Mesendoderm (in vitro differentiated cells): ENCODE measurements around the gene ANKDD1B.

Experiments used
- DNase-seq: peaks from one replicate; pipeline ENCODE4 v3.0.0; 2013
- H2AK5ac ChIP-seq: 2 replicates; pipeline ENCODE4 v1.6.1; 2013; ENCODE audit warnings: low read length, inconsistent platforms
- H2BK120ac ChIP-seq: 2 replicates; pipeline ENCODE4 v1.6.1; 2013; ENCODE audit warnings: low read depth, mild to moderate bottlenecking, low read length, moderate library complexity, mixed read lengths
- H2BK15ac ChIP-seq: replicated peaks from 2 replicates; pipeline ENCODE4 v1.6.1; 2013; ENCODE audit warnings: low read depth, mild to moderate bottlenecking, moderate library complexity
- H2BK5ac ChIP-seq: 2 replicates; pipeline ENCODE4 v1.6.1; 2013; ENCODE audit warnings: low read length, inconsistent platforms
- H3K18ac ChIP-seq: 2 replicates; pipeline ENCODE4 v1.6.1; 2013; ENCODE audit warnings: mild to moderate bottlenecking, low read length, mixed read lengths
- H3K23ac ChIP-seq: one replicate; pipeline ENCODE4 v1.6.1; 2013; ENCODE audit warnings: low read length
- H3K27ac ChIP-seq: 2 replicates; pipeline ENCODE4 v1.5.1; 2013; ENCODE audit warnings: low read depth, mild to moderate bottlenecking, inconsistent platforms, low read length, moderate library complexity
- H3K27me3 ChIP-seq: 2 replicates; pipeline ENCODE4 v1.6.1; 2013; ENCODE audit warnings: low read length, control low read depth, mild to moderate bottlenecking, inconsistent platforms; ENCODE audit not compliant: insufficient read depth, poor library complexity
- H3K36me3 ChIP-seq: 2 replicates; pipeline ENCODE4 v1.6.1; 2013; ENCODE audit warnings: low read length, inconsistent platforms; ENCODE audit not compliant: control insufficient read depth, insufficient read depth
- H3K4ac ChIP-seq: one replicate; pipeline ENCODE4 v1.6.1; 2013; ENCODE audit warnings: low read depth, mild to moderate bottlenecking, low read length, moderate library complexity
- H3K4me1 ChIP-seq: 2 replicates; pipeline ENCODE4 v1.6.1; 2013; ENCODE audit warnings: low read depth, low read length, inconsistent platforms; ENCODE audit not compliant: control insufficient read depth
- H3K4me2 ChIP-seq: 2 replicates; pipeline ENCODE4 v1.6.1; 2013; ENCODE audit warnings: low read length
- H3K4me3 ChIP-seq: 2 replicates; pipeline ENCODE4 v1.5.1; 2013; ENCODE audit warnings: mild to moderate bottlenecking, low read length
- H3K56ac ChIP-seq: one replicate; pipeline ENCODE4 v1.6.1; 2013; ENCODE audit warnings: low read length
- H3K79me1 ChIP-seq: 2 replicates; pipeline ENCODE4 v1.6.1; 2013; ENCODE audit warnings: low read length, inconsistent platforms
- H3K79me2 ChIP-seq: 2 replicates; pipeline ENCODE4 v1.6.1; 2013; ENCODE audit warnings: mild to moderate bottlenecking, low read length; ENCODE audit not compliant: control insufficient read depth, insufficient read depth
- H3K9ac ChIP-seq: 2 replicates; pipeline ENCODE4 v1.6.1; 2013; ENCODE audit warnings: low read length, inconsistent platforms
- H4K5ac ChIP-seq: one replicate; pipeline ENCODE4 v1.6.1; 2013; ENCODE audit warnings: low read length
- H4K8ac ChIP-seq: one replicate; pipeline ENCODE4 v1.6.1; 2013; ENCODE audit warnings: low read depth, mild to moderate bottlenecking, control low read depth, low read length, moderate library complexity
- WGBS: extraction: QIAGEN DNeasy Blood & Tissue Kit; methylation state at CpG from one replicate; pipeline ENCODE4 v1.1.7; 2013; ENCODE audit warnings: low lambda C conversion rate, missing lambda C conversion rate; ENCODE audit not compliant: insufficient coverage; ENCODE audit errors: extremely low coverage; 5-methylcytosine and 5-hydroxymethylcytosine counted together

Gene ANKDD1B

DNA sequence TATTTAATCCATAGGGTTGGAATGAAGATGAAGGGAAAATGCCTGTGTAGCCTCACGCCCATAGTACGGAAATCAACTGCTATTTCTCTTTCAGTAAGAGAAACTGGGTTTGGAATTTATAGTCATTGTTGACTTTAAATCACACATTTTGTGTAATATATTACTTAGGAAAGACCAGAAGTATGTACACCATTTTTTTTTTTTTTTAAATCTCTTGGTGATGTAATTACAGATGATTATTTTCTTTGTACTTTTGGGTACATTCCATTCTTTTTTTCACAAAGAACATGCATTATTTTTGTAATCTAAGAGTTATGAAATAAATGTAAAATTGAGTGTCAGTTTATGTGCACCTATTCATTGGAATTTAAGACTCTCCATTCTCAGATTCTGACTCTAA is 60.3 kb downstream of the ANKDD1B start:
- WGBS, result no CpG with 5 or more reads among the region's 2 CpGs
- DNase-seq, result no peak

DNA sequence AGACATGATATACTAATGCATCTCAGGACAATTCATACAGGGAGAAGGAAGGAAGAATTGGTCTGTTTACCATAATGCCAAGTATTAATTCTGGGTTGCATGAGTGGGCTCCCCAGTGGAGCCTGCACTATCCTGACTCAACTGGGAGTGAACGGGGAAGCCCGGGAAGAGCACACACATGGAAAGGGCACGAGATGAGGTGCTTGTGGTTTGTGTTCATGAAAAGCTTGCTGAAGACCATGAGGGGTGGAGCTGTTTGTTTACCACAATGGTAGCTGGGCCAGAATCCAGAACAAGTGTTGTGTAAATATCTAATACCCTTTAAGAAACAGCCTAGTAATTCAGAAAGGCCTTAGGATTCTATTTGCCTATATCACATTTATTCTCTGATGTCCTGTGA is 61.4 kb downstream of the ANKDD1B start:
- WGBS, result no CpG with 5 or more reads among the region's 3 CpGs

More for the DNA sequence above, 60.3 kb downstream of the ANKDD1B start:
- Histone ChIP-seq H3K56ac (no peak overlapping the region), H2AK5ac (no peak overlapping the region), H3K27me3 (no peaks in the 10 kb centered on the region), H3K4me1 (peaks cover 12% of the 10 kb centered on the region), H3K18ac (no peak overlapping the region), H3K9ac (no peak overlapping the region), H3K4me3 (no peak overlapping the region), H4K8ac (no peak overlapping the region), H3K79me1 (no peaks in the 10 kb centered on the region), H3K23ac (no peak overlapping the region), H3K79me2 (no peaks in the 10 kb centered on the region), H2BK120ac (no peak overlapping the region), H3K27ac (no peak overlapping the region), H3K4ac (no peak overlapping the region), H2BK15ac (no peak overlapping the region), H2BK5ac (no peak overlapping the region), H4K5ac (no peak overlapping the region), H3K4me2 (no peak overlapping the region), H3K36me3 (no peaks in the 10 kb centered on the region)

DNA sequence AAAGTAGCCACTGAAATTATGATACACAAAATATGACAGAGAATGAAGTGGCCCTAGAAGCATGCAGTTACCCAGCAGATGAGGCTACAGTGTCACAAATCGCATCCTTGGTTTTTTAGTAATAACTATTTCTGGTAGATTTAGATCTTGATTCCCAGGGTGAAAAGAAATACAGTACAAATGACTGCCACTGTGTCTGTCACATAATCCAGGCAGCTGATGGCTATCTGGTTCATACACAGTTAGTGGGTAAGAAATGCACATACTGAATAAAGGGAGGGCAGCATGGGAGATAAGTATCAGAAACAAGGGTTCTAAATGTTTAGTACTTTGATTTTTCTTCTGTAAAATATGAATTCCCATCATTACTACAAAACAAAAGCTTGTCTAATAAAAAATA is 64.5 kb downstream of the ANKDD1B start:
- no peak overlapping the region for H3K23ac ChIP-seq
- H3K56ac ChIP-seq, result no peak overlapping the region
- no peak overlapping the region for H3K18ac ChIP-seq
- H3K79me2 ChIP-seq, result no peaks in the 10 kb centered on the region
- H3K4me1 ChIP-seq, result no peaks in the 10 kb centered on the region
- no peak overlapping the region for H2BK15ac ChIP-seq
- no peak overlapping the region for H2BK120ac ChIP-seq
- H4K8ac ChIP-seq, result no peak overlapping the region
- no peaks in the 10 kb centered on the region for H3K36me3 ChIP-seq
- H2BK5ac ChIP-seq, result no peak overlapping the region
- H3K27ac ChIP-seq, result no peak overlapping the region
- no peak overlapping the region for H3K4me3 ChIP-seq
- WGBS, result no CpG with 5 or more reads among the region's 1 CpG
- H3K79me1 ChIP-seq, result no peaks in the 10 kb centered on the region
- no peak overlapping the region for H3K4ac ChIP-seq
- H3K4me2 ChIP-seq, result no peak overlapping the region
- no peak overlapping the region for H3K9ac ChIP-seq
- no peak overlapping the region for H2AK5ac ChIP-seq
- no peak overlapping the region for H4K5ac ChIP-seq
- no peak for DNase-seq
- no peaks in the 10 kb centered on the region for H3K27me3 ChIP-seq

More for the DNA sequence above, 61.4 kb downstream of the ANKDD1B start:
- no peaks in the 10 kb centered on the region for H3K79me2 ChIP-seq
- no peak for DNase-seq
- H3K36me3 ChIP-seq, result no peaks in the 10 kb centered on the region
- H3K4ac ChIP-seq, result no peak overlapping the region
- H3K79me1 ChIP-seq, result no peaks in the 10 kb centered on the region
- no peaks in the 10 kb centered on the region for H3K27me3 ChIP-seq
- no peak overlapping the region for H3K18ac ChIP-seq
- H3K9ac ChIP-seq, result no peak overlapping the region
- no peak overlapping the region for H4K8ac ChIP-seq
- no peak overlapping the region for H2AK5ac ChIP-seq
- H2BK120ac ChIP-seq, result no peak overlapping the region
- H4K5ac ChIP-seq, result no peak overlapping the region
- no peak overlapping the region for H2BK15ac ChIP-seq
- H3K56ac ChIP-seq, result no peak overlapping the region
- no peak overlapping the region for H3K27ac ChIP-seq
- no peak overlapping the region for H3K23ac ChIP-seq
- H3K4me1 ChIP-seq, result peaks cover 8% of the 10 kb centered on the region
- H3K4me3 ChIP-seq, result no peak overlapping the region
- no peak overlapping the region for H2BK5ac ChIP-seq
- no peak overlapping the region for H3K4me2 ChIP-seq

DNA sequence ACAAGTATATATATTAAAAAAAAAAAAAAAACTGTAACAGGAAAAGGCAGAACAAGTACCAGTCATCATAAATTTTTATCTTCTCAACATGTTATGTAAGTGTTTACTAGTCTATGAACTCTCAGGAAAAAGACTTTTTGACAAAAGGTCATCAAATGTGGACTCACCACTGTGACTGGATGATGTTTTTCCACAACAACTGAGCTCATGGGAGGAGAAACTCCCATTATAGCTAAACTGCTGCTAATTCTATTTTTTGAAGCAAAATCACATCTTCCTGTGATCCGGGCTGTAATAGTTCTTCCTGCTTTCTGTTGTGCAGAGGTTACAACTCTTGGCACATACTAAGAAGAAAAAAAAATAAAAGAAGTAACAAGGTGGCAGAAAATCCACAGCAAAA is 66.4 kb downstream of the ANKDD1B start:
- no peak for DNase-seq
- Histone ChIP-seq H3K27me3 (no peaks in the 10 kb centered on the region), H3K79me1 (no peaks in the 10 kb centered on the region), H3K4ac (no peak overlapping the region), H4K8ac (no peak overlapping the region), H2BK15ac (no peak overlapping the region), H3K4me2 (no peak overlapping the region), H3K56ac (no peak overlapping the region), H2BK5ac (no peak overlapping the region), H2AK5ac (no peak overlapping the region), H3K27ac (no peak overlapping the region), H3K4me1 (no peaks in the 10 kb centered on the region), H3K9ac (no peak overlapping the region), H3K23ac (no peak overlapping the region), H3K4me3 (no peak overlapping the region), H3K18ac (no peak overlapping the region), H2BK120ac (no peak overlapping the region), H4K5ac (no peak overlapping the region), H3K79me2 (no peaks in the 10 kb centered on the region), H3K36me3 (no peaks in the 10 kb centered on the region)
- no CpG with 5 or more reads among the region's 1 CpG for WGBS

DNA sequence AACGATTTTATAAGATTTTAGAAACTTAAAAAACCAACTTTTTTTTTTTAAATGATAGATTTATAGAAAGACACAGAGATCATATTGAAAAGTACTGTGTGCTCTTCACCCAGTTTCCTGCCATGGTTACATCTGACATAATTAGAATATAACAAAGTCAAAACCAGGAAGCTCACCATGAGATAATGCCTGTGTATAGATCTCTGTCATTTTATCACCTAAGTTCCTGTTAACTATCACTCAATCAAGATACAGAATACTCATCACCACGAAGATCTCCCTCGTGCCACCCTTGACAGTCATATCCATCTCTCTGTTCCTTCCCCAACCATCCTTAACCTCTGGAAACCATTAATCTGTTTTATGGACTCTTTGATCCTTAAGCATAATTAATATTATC is 66.9 kb downstream of the ANKDD1B start:
- Histone ChIP-seq H3K36me3 (no peaks in the 10 kb centered on the region), H3K23ac (no peak overlapping the region), H4K5ac (no peak overlapping the region), H2BK120ac (no peak overlapping the region), H3K18ac (no peak overlapping the region), H3K56ac (no peak overlapping the region), H2BK15ac (no peak overlapping the region), H2AK5ac (no peak overlapping the region), H2BK5ac (no peak overlapping the region), H3K9ac (no peak overlapping the region), H3K27me3 (no peaks in the 10 kb centered on the region), H3K79me1 (no peaks in the 10 kb centered on the region), H3K4me3 (no peak overlapping the region), H3K79me2 (no peaks in the 10 kb centered on the region), H4K8ac (no peak overlapping the region), H3K4me2 (no peak overlapping the region), H3K4me1 (no peaks in the 10 kb centered on the region), H3K4ac (no peak overlapping the region), H3K27ac (no peak overlapping the region)
- no peak for DNase-seq
- WGBS, result no CpG with 5 or more reads among the region's 3 CpGs

DNA sequence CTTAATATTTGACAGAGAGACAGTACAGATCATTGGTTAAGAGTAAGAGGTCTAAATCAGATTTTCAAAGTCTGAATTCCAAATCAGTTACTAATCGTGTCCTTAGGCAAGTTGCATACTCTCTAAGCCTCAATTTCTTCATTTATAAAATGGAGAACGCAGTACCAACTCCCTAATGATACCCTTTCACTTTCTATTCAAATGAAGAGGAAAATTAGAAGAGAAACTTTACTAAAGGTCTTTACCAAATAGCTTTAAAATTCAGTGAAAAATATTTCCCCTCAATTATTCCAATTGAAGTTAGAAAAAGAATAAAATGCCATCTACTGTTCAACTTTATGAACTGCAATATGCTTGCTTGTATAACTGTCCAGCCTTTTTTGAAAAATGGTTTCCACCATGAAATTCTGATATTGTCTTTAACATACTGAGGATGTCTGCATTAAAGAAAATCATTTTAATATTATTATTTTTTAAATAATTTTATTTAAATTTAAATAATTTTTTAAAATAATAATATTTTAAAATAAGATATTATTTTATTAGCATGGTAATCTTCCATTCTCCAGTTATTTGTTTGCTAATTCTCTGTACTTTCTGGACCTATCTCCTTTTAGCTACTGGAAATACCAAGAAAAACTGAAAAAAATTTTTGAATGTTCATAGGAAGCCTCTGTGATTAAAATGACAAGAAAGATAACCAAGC is 70.0 kb downstream of the ANKDD1B start:
- H3K27me3 ChIP-seq, result no peaks in the 10 kb centered on the region
- no peak overlapping the region for H3K4me2 ChIP-seq
- no peak overlapping the region for H3K4ac ChIP-seq
- H2BK120ac ChIP-seq, result no peak overlapping the region
- no peak overlapping the region for H4K8ac ChIP-seq
- H2BK15ac ChIP-seq, result no peak overlapping the region
- H2AK5ac ChIP-seq, result no peak overlapping the region
- H2BK5ac ChIP-seq, result no peak overlapping the region
- no peak overlapping the region for H4K5ac ChIP-seq
- H3K4me1 ChIP-seq, result no peaks in the 10 kb centered on the region
- H3K36me3 ChIP-seq, result no peaks in the 10 kb centered on the region
- H3K4me3 ChIP-seq, result no peak overlapping the region
- no CpG with 5 or more reads among the region's 2 CpGs for WGBS
- DNase-seq, result peak; percentile 30
- H3K27ac ChIP-seq, result no peak overlapping the region
- no peak overlapping the region for H3K23ac ChIP-seq
- H3K79me2 ChIP-seq, result no peaks in the 10 kb centered on the region
- no peak overlapping the region for H3K9ac ChIP-seq
- no peak overlapping the region for H3K18ac ChIP-seq
- H3K56ac ChIP-seq, result no peak overlapping the region
- no peaks in the 10 kb centered on the region for H3K79me1 ChIP-seq
